Measurements from ENCODE around the gene DHX8. TPM values are rescaled to one million over a fixed set of nuclear protein-coding genes. Genes with fewer than 3 reads are reported as not detected.

The DHX8 gene
- total and polyA plus RNA-seq, 2 donors = 30.6 to 37.4 TPM

- H3K4me3 ChIP-seq (ENCODE audit: low read depth, low read length) = no peak overlapping the region
- no peak overlapping the region for H3K27ac ChIP-seq (ENCODE audit: low read depth)
- no peaks in the 10 kb centered on the region for H3K36me3 ChIP-seq (ENCODE audit: insufficient read depth)
- no peak for DNase-seq (ENCODE audit: extremely low spot score)
- WGBS = 92% methylated on average over 5 of the region's 5 CpGs
- no peaks in the 10 kb centered on the region for H3K4me1 ChIP-seq (ENCODE audit: insufficient read depth)
Measured at GRCh38 chr17:43534909-43535308, 51.1 kb downstream of the DHX8 start.

- DNase-seq (ENCODE audit: extremely low spot score) = no peak
- no peaks in the 10 kb centered on the region for H3K36me3 ChIP-seq (ENCODE audit: insufficient read depth)
- H3K4me1 ChIP-seq (ENCODE audit: insufficient read depth) = no peaks in the 10 kb centered on the region
- no peak overlapping the region for H3K4me3 ChIP-seq (ENCODE audit: low read depth, low read length)
- H3K27ac ChIP-seq (ENCODE audit: low read depth) = no peak overlapping the region
- WGBS = 72% methylated on average over 6 of the region's 6 CpGs
Measured at GRCh38 chr17:43536236-43536992, 52.6 kb downstream of the DHX8 start.

GRCh38 chr17:43540821-43541674 lies 57.3 kb downstream of the DHX8 start:
- peaks cover 1% of the 10 kb centered on the region for H3K4me1 ChIP-seq (ENCODE audit: insufficient read depth)
- DNase-seq (ENCODE audit: extremely low spot score) = no peak
- H3K36me3 ChIP-seq (ENCODE audit: insufficient read depth) = no peaks in the 10 kb centered on the region
- no peak overlapping the region for H3K4me3 ChIP-seq (ENCODE audit: low read depth, low read length)
- WGBS = 54% methylated on average over 11 of the region's 11 CpGs
- no peak overlapping the region for H3K27ac ChIP-seq (ENCODE audit: low read depth)

GRCh38 chr17:43542859-43543258 lies 59.1 kb downstream of the DHX8 start:
- Histone ChIP-seq H3K4me1 (ENCODE audit: insufficient read depth) (peaks cover 4% of the 10 kb centered on the region), H3K36me3 (ENCODE audit: insufficient read depth) (no peaks in the 10 kb centered on the region), H3K4me3 (ENCODE audit: low read depth, low read length) (no peak overlapping the region), H3K27ac (ENCODE audit: low read depth) (no peak overlapping the region)
- no peak for DNase-seq (ENCODE audit: extremely low spot score)
- WGBS = 88% methylated on average over 8 of the region's 8 CpGs

GRCh38 chr17:43543300-43543699 lies 59.5 kb downstream of the DHX8 start:
- DNase-seq (ENCODE audit: extremely low spot score) = no peak
- Histone ChIP-seq H3K36me3 (ENCODE audit: insufficient read depth) (no peaks in the 10 kb centered on the region), H3K4me1 (ENCODE audit: insufficient read depth) (peaks cover 4% of the 10 kb centered on the region), H3K27ac (ENCODE audit: low read depth) (no peak overlapping the region), H3K4me3 (ENCODE audit: low read depth, low read length) (no peak overlapping the region)
- 52% methylated on average over 4 of the region's 4 CpGs for WGBS

- Histone ChIP-seq H3K4me3 (ENCODE audit: low read depth, low read length) (no peak overlapping the region), H3K27ac (ENCODE audit: low read depth) (no peak overlapping the region), H3K4me1 (ENCODE audit: insufficient read depth) (peaks cover 4% of the 10 kb centered on the region), H3K36me3 (ENCODE audit: insufficient read depth) (no peaks in the 10 kb centered on the region)
- WGBS = 56% methylated on average over 7 of the region's 7 CpGs
- no peak for DNase-seq (ENCODE audit: extremely low spot score)
Measured at GRCh38 chr17:43543771-43544575, 60.2 kb downstream of the DHX8 start.

- Histone ChIP-seq H3K27ac (ENCODE audit: low read depth) (no peak overlapping the region), H3K4me1 (ENCODE audit: insufficient read depth) (peaks cover 4% of the 10 kb centered on the region), H3K36me3 (ENCODE audit: insufficient read depth) (no peaks in the 10 kb centered on the region), H3K4me3 (ENCODE audit: low read depth, low read length) (peak overlapping the region; percentile 38)
- under 1% methylated on average over 21 of the region's 21 CpGs for WGBS
- no peak for DNase-seq (ENCODE audit: extremely low spot score)
Measured at GRCh38 chr17:43545383-43545632, 61.5 kb downstream of the DHX8 start.

GRCh38 chr17:43546319-43547188 lies 62.8 kb downstream of the DHX8 start, which contains the start of gene ETV4:
ETV4 (minus strand) TSS chr17:43546340; CDS start chr17:43545617, 723 bp downstream.
- WGBS = under 1% methylated on average over 46 of the region's 46 CpGs
- Histone ChIP-seq H3K4me3 (ENCODE audit: low read depth, low read length) (peak within 1 kb of the TSS; percentile 51), H3K27ac (ENCODE audit: low read depth) (no peak within 1 kb of the TSS), H3K36me3 (ENCODE audit: insufficient read depth) (no peaks in the 10 kb centered on the region), H3K4me1 (ENCODE audit: insufficient read depth) (peaks cover 4% of the 10 kb centered on the region)
- DNase-seq (ENCODE audit: extremely low spot score) = peak; percentile 87

- Histone ChIP-seq H3K4me1 (ENCODE audit: insufficient read depth) (peaks cover 4% of the 10 kb centered on the region), H3K27ac (ENCODE audit: low read depth) (no peak overlapping the region), H3K4me3 (ENCODE audit: low read depth, low read length) (no peak overlapping the region), H3K36me3 (ENCODE audit: insufficient read depth) (no peaks in the 10 kb centered on the region)
- WGBS = 59% methylated on average over 2 of the region's 2 CpGs
- no peak for DNase-seq (ENCODE audit: extremely low spot score)
Measured at GRCh38 chr17:43547189-43547550, 63.4 kb downstream of the DHX8 start.

- no peak overlapping the region for H3K27ac ChIP-seq (ENCODE audit: low read depth)
- DNase-seq (ENCODE audit: extremely low spot score) = no peak
- no peak overlapping the region for H3K4me3 ChIP-seq (ENCODE audit: low read depth, low read length)
- H3K4me1 ChIP-seq (ENCODE audit: insufficient read depth) = peaks cover 4% of the 10 kb centered on the region
- H3K36me3 ChIP-seq (ENCODE audit: insufficient read depth) = no peaks in the 10 kb centered on the region
Measured at GRCh38 chr17:43547659-43548256, 64.0 kb downstream of the DHX8 start.

GRCh38 chr17:43548689-43549379 lies 65.1 kb downstream of the DHX8 start:
- Histone ChIP-seq H3K36me3 (ENCODE audit: insufficient read depth) (no peaks in the 10 kb centered on the region), H3K4me3 (ENCODE audit: low read depth, low read length) (no peak overlapping the region), H3K27ac (ENCODE audit: low read depth) (no peak overlapping the region), H3K4me1 (ENCODE audit: insufficient read depth) (peaks cover 4% of the 10 kb centered on the region)
- 72% methylated on average over 3 of the region's 3 CpGs for WGBS
- no peak for DNase-seq (ENCODE audit: extremely low spot score)

GRCh38 chr17:43549496-43549895 lies 65.7 kb downstream of the DHX8 start:
- Histone ChIP-seq H3K4me1 (ENCODE audit: insufficient read depth) (peaks cover 4% of the 10 kb centered on the region), H3K4me3 (ENCODE audit: low read depth, low read length) (no peak overlapping the region), H3K36me3 (ENCODE audit: insufficient read depth) (no peaks in the 10 kb centered on the region), H3K27ac (ENCODE audit: low read depth) (no peak overlapping the region)
- 73% methylated on average over 5 of the region's 5 CpGs for WGBS
- no peak for DNase-seq (ENCODE audit: extremely low spot score)

All from urinary bladder (tissue), 4 donors.